IMR-90 (cell line): ENCODE results near the gene KLHL3. TPM values are rescaled to one million over a fixed set of nuclear protein-coding genes. Genes with fewer than 3 reads are reported as not detected.

ENCODE experiments used
- ATAC-seq: fragments of 200-7000 bp; cut with Tn5 transposase; 2 replicates; pipeline ENCODE4 v1.9.1; 2020; ENCODE audit warnings: low read depth, mild to moderate bottlenecking, moderate library complexity
- BruUV-seq: library from RNA; stranded (reverse); fragments of 400-500 nt; replicated peaks from 2 replicates; lab custom pipeline; 2021; lab: Mats Ljungman, UMichigan
- CTCF ChIA-PET: fragments of 300-600 bp; formaldehyde crosslinking; extraction: SDS; loops from one replicate; lab custom pipeline; 2021; ENCODE audit warnings: antibody characterized with exemption; lab: Yijun Ruan, JAX
- POLR2A ChIA-PET: fragments of 300-600 bp; sonication (Branson Sonifier 250); formaldehyde crosslinking; loops from one replicate; lab custom pipeline; 2022; ENCODE audit warnings: antibody characterized with exemption; ENCODE audit not compliant: unreplicated experiment; lab: Charles Lee
- DNase-seq: peaks from one replicate; pipeline ENCODE4 v3.0.0; 2013
- H2AFZ ChIP-seq: replicated peaks from 2 replicates; pipeline ENCODE3; 2013; ENCODE audit warnings: low read length, mild to moderate bottlenecking; ENCODE audit not compliant: poor library complexity
- H2AK5ac ChIP-seq: 2 replicates; pipeline ENCODE4 v1.6.1; 2013; ENCODE audit warnings: low read depth, low read length, inconsistent platforms
- H2AK9ac ChIP-seq: replicated peaks from 2 replicates; pipeline ENCODE3; 2013; ENCODE audit warnings: mild to moderate bottlenecking, low read depth, low read length, moderate library complexity; ENCODE audit not compliant: poor library complexity
- H2BK120ac ChIP-seq: 2 replicates; pipeline ENCODE4 v1.6.1; 2013; ENCODE audit warnings: low read depth, low read length, inconsistent platforms
- H2BK15ac ChIP-seq: 3 replicates; pipeline ENCODE4 v1.6.1; 2013; ENCODE audit warnings: low read depth, low read length, inconsistent platforms
- H2BK20ac ChIP-seq: 2 replicates; pipeline ENCODE4 v1.6.1; 2013; ENCODE audit warnings: low read depth, mild to moderate bottlenecking, inconsistent platforms, low read length, moderate library complexity
- H2BK5ac ChIP-seq: 2 replicates; pipeline ENCODE4 v1.6.1; 2013; ENCODE audit warnings: mild to moderate bottlenecking, low read depth, low read length, inconsistent platforms; ENCODE audit not compliant: poor library complexity, severe bottlenecking
- H3K14ac ChIP-seq: replicated peaks from 2 replicates; pipeline ENCODE4 v1.6.1; 2013; ENCODE audit warnings: low read depth, low read length, inconsistent platforms
- H3K18ac ChIP-seq: 2 replicates; pipeline ENCODE4 v1.6.1; 2013; ENCODE audit warnings: low read depth, low read length, control low read depth
- H3K23ac ChIP-seq: 2 replicates; pipeline ENCODE4 v1.6.1; 2013; ENCODE audit warnings: low read depth, low read length, inconsistent platforms
- H3K27ac ChIP-seq: 2 replicates; pipeline ENCODE4 v1.5.1; 2013; ENCODE audit warnings: mild to moderate bottlenecking, control low read depth, low read length; ENCODE audit not compliant: insufficient read depth
- H3K27me3 ChIP-seq: 2 replicates; pipeline ENCODE4 v1.6.1; 2013; ENCODE audit warnings: low read length; ENCODE audit not compliant: control insufficient read depth, insufficient read depth
- H3K36me3 ChIP-seq: 2 replicates; pipeline ENCODE4 v1.6.1; 2013; ENCODE audit warnings: low read length, mixed read lengths; ENCODE audit not compliant: control insufficient read depth, insufficient read depth
- H3K4ac ChIP-seq: 2 replicates; pipeline ENCODE4 v1.6.1; 2013; ENCODE audit warnings: low read depth, low read length, inconsistent platforms
- H3K4me1 ChIP-seq: 2 replicates; pipeline ENCODE4 v1.6.1; 2013; ENCODE audit warnings: low read length, mixed read lengths; ENCODE audit not compliant: control insufficient read depth, insufficient read depth
- H3K4me2 ChIP-seq: 2 replicates; pipeline ENCODE4 v1.6.1; 2013; ENCODE audit warnings: low read depth, mild to moderate bottlenecking, control low read depth, low read length, moderate library complexity
- H3K4me3 ChIP-seq: 2 replicates; pipeline ENCODE4 v1.5.1; 2013; ENCODE audit warnings: low read depth, mild to moderate bottlenecking, control low read depth, low read length, moderate library complexity; ENCODE audit not compliant: insufficient read depth
- H3K56ac ChIP-seq: 2 replicates; pipeline ENCODE4 v1.6.1; 2013; ENCODE audit warnings: low read length, inconsistent platforms; ENCODE audit not compliant: insufficient read depth; ENCODE audit errors: extremely low read depth
- H3K79me1 ChIP-seq, 2 experiments: 2 replicates each; pipeline ENCODE4 v1.6.1; 2013; ENCODE audit warnings: low read length in 2 of 2, inconsistent platforms in 1 of 2, low read depth in 1 of 2
- H3K9ac ChIP-seq: 2 replicates; pipeline ENCODE4 v1.6.1; 2013; ENCODE audit warnings: low read depth, low read length, control low read depth
- H3K9me1 ChIP-seq: 2 replicates; pipeline ENCODE4 v1.6.1; 2013; ENCODE audit warnings: low read length, inconsistent platforms; ENCODE audit not compliant: insufficient read depth
- H3K9me3 ChIP-seq: 2 replicates; pipeline ENCODE4 v1.6.1; 2013; ENCODE audit warnings: low read length; ENCODE audit not compliant: control insufficient read depth, insufficient read depth
- H4K20me1 ChIP-seq: 2 replicates; pipeline ENCODE4 v1.6.1; 2013; ENCODE audit warnings: low read length, inconsistent platforms; ENCODE audit not compliant: insufficient read depth
- H4K5ac ChIP-seq: 2 replicates; pipeline ENCODE4 v1.6.1; 2013; ENCODE audit warnings: mild to moderate bottlenecking, low read depth, low read length, control low read depth
- H4K8ac ChIP-seq, 2 experiments: 2 replicates each; pipeline ENCODE4 v1.6.1; 2013; ENCODE audit warnings: low read depth in 2 of 2, low read length in 2 of 2, control low read depth in 1 of 2, inconsistent platforms in 1 of 2
- H4K91ac ChIP-seq: 2 replicates; pipeline ENCODE4 v1.6.1; 2013; ENCODE audit warnings: low read depth, low read length, inconsistent platforms; ENCODE audit not compliant: insufficient read depth
- BHLHE40 ChIP-seq: fragments of 150-350 bp; IDR thresholded peaks from 2 replicates; pipeline ENCODE4 v1.6.1; 2016; ENCODE audit warnings: mild to moderate bottlenecking, low read depth, low read length
- CEBPB ChIP-seq: IDR thresholded peaks from 2 replicates; pipeline ENCODE4 v1.6.1; 2012; ENCODE audit warnings: low read depth, low read length, improper control_type of control experiment
- CTCF ChIP-seq: conservative IDR thresholded peaks from 2 replicates; pipeline ENCODE4 v1.5.1; 2012; ENCODE audit warnings: mild to moderate bottlenecking, low read depth, low read length, improper control_type of control experiment
- ELK1 ChIP-seq: fragments of 150-350 bp; IDR thresholded peaks from 2 replicates; pipeline ENCODE4 v1.6.1; 2016; ENCODE audit warnings: low read depth, mild to moderate bottlenecking, low read length, moderate library complexity, borderline replicate concordance
- FOS ChIP-seq: fragments of 150-350 bp; IDR thresholded peaks from 2 replicates; pipeline ENCODE4 v1.6.1; 2016; ENCODE audit warnings: low read depth, low read length
- MAZ ChIP-seq: IDR thresholded peaks from 2 replicates; pipeline ENCODE4 v1.6.1; 2012; ENCODE audit warnings: low read depth, mild to moderate bottlenecking, low read length, improper control_type of control experiment, moderate library complexity, borderline replicate concordance
- MXI1 ChIP-seq: IDR thresholded peaks from 2 replicates; pipeline ENCODE4 v1.6.1; 2012; ENCODE audit warnings: low read depth, mild to moderate bottlenecking, low read length, moderate library complexity, borderline replicate concordance
- RAD21 ChIP-seq: IDR thresholded peaks from 2 replicates; pipeline ENCODE4 v1.6.1; 2012; ENCODE audit warnings: low read length, improper control_type of control experiment
- RCOR1 ChIP-seq: IDR thresholded peaks from 2 replicates; pipeline ENCODE4 v1.6.1; 2012; ENCODE audit warnings: mild to moderate bottlenecking, low read length, improper control_type of control experiment; ENCODE audit not compliant: insufficient replicate concordance
- RFX5 ChIP-seq: IDR thresholded peaks from 2 replicates; pipeline ENCODE4 v1.8.0; 2012; ENCODE audit warnings: low read depth, mild to moderate bottlenecking, low read length, moderate library complexity
- SMC3 ChIP-seq: fragments of 150-350 bp; IDR thresholded peaks from 2 replicates; pipeline ENCODE4 v1.6.1; 2016; ENCODE audit warnings: low read depth, mild to moderate bottlenecking, antibody characterized with exemption, low read length, moderate library complexity
- dilution Hi-C: fragments of 300-500 bp; cut with HindIII; formaldehyde crosslinking; loops from one replicate; pipeline ENCODE4 v1.14.3; 2018; ENCODE audit warnings: low sequenced_read_pairs; ENCODE audit not compliant: unreplicated experiment
- in situ Hi-C: fragments of 300-500 bp; cut with MboI; formaldehyde crosslinking; loops from 3 replicates; pipeline ENCODE4 v1.14.3; 2019; ENCODE audit warnings: low sequenced_read_pairs, inconsistent platforms, mixed read lengths
- intact Hi-C: fragments of 100-400 bp; cut with micrococcal nuclease; formaldehyde crosslinking; loops from 2 replicates; pipeline ENCODE4 v1.10.0; 2022
- polyA plus RNA-seq, 3 experiments: library from polyadenylated mRNA; depleted of rRNA; stranded (reverse); fragments of >200 nt; gene quantifications; 2 replicates each; pipeline ENCODE4 v1.2.3, GENCODE V29; 2012; ENCODE audit warnings: low replicate concordance in 1 of 3
- total RNA-seq: library from RNA; depleted of rRNA; stranded (reverse); fragments of >200 nt; gene quantifications from 2 replicates; pipeline ENCODE4 v1.2.3, GENCODE V29; 2012

The KLHL3 gene
- total and polyA plus RNA-seq, 2 of the 4 experiments (the other 2 are of a cell fraction) = 2.3 to 4.1 TPM

GRCh38 chr5:137612576-137612975 is 123.3 kb downstream of the KLHL3 start:
- Histone ChIP-seq H3K56ac (no peak overlapping the region), H3K23ac (no peak overlapping the region), H3K27me3 (peaks cover 2% of the 10 kb centered on the region), H3K9ac (no peak overlapping the region), H2BK20ac (no peak overlapping the region), H2AK5ac (no peak overlapping the region), H3K18ac (no peak overlapping the region), H3K4me2 (no peak overlapping the region), H3K4me1 (no peaks in the 10 kb centered on the region), H3K9me1 (no peaks in the 10 kb centered on the region), H4K20me1 (no peaks in the 10 kb centered on the region), H3K36me3 (no peaks in the 10 kb centered on the region), H3K9me3 (no peaks in the 10 kb centered on the region), H2BK120ac (no peak overlapping the region), H3K4me3 (no peak overlapping the region), H4K91ac (no peak overlapping the region), H3K79me1 (no peaks in the 10 kb centered on the region), H3K27ac (no peak overlapping the region), H2AK9ac (no peak overlapping the region), H2BK5ac (no peak overlapping the region), H3K4ac (no peak overlapping the region), H2AFZ (no peak overlapping the region), H4K8ac (no peak overlapping the region), H3K14ac (no peak overlapping the region), H2BK15ac (no peak overlapping the region), H4K5ac (no peak overlapping the region)
- CTCF ChIA-PET = no interaction called here
- ATAC-seq = no peak
- in situ Hi-C loops (no loop called here), intact Hi-C loops (no loop called here), dilution Hi-C loops (no loop called here)
- no peak for DNase-seq
- BruUV-seq = no TSS peak
- POLR2A ChIA-PET = no interaction called here
- TF ChIP-seq FOS (no peak), SMC3 (no peak), CTCF (no peak), BHLHE40 (no peak), RCOR1 (no peak), MXI1 (no peak), RFX5 (no peak), CEBPB (no peak), MAZ (no peak), RAD21 (no peak), ELK1 (no peak)
